Stimulated activated naive CD8-positive, alpha-beta T cell treated with anti-CD3 and anti-CD28 coated beads, Interleukin-15, amount 100 ng/mL, for 72 hours (primary cell): Measurements from ENCODE around the gene MZT2A.
"Not testable (repeated sequence)": the region's sequence is repeated elsewhere in the genome, so short reads cannot be mapped to it uniquely, and the experiment has no call there.

Source experiments
- ATAC-seq: fragments of 150-1000 bp; cut with Tn5 transposase; 2 replicates; pipeline ENCODE4 v1.10.0; 2021; ENCODE audit warnings: mild to moderate bottlenecking, moderate library complexity
- DNase-seq, 2 donors: peaks; one replicate each; pipeline ENCODE4 v3.0.0; 2021 to 2022
- H3K27ac Mint-ChIP-seq, 2 donors: one replicate each; pipeline ENCODE4 v1.8.0; 2022; ENCODE audit warnings: mild to moderate bottlenecking in 2 of 2, mixed read lengths in 2 of 2, moderate library complexity in 2 of 2
- H3K27me3 Mint-ChIP-seq: one replicate; pipeline ENCODE4 v1.8.0; 2022; ENCODE audit warnings: mixed read lengths
- H3K4me1 Mint-ChIP-seq: one replicate; pipeline ENCODE4 v1.8.0; 2022; ENCODE audit warnings: mild to moderate bottlenecking, mixed read lengths
- H3K4me3 Mint-ChIP-seq, 2 donors: one replicate each; pipeline ENCODE4 v1.8.0; 2022; ENCODE audit warnings: mild to moderate bottlenecking in 2 of 2, mixed read lengths in 2 of 2, moderate library complexity in 1 of 2
- H3K9me3 Mint-ChIP-seq, 2 donors: one replicate each; pipeline ENCODE4 v1.8.0; 2022; ENCODE audit warnings: mixed read lengths in 2 of 2

Gene MZT2A

GRCh38 chr2:131454914-131455313, 37.3 kb downstream of the MZT2A start:
- H3K9me3 Mint-ChIP-seq, H3K4me1 Mint-ChIP-seq, H3K4me3 Mint-ChIP-seq, ATAC-seq, H3K27ac Mint-ChIP-seq, DNase-seq: not testable (repeated sequence)
- H3K27me3 Mint-ChIP-seq: peaks cover 47% of the 10 kb centered on the region

- not testable (repeated sequence) for H3K9me3 Mint-ChIP-seq, H3K4me1 Mint-ChIP-seq, DNase-seq, H3K4me3 Mint-ChIP-seq
- peaks cover 40% of the 10 kb centered on the region for H3K27me3 Mint-ChIP-seq
- peak overlapping the region in 1 of 2 donors; percentile 9 for H3K27ac Mint-ChIP-seq
- ATAC-seq: peak; percentile 70
Measured at GRCh38 chr2:131451265-131451949, 40.8 kb downstream of the MZT2A start.

- H3K4me3 Mint-ChIP-seq, DNase-seq, H3K4me1 Mint-ChIP-seq, ATAC-seq, H3K9me3 Mint-ChIP-seq, H3K27ac Mint-ChIP-seq: not testable (repeated sequence)
- H3K27me3 Mint-ChIP-seq: peaks cover 35% of the 10 kb centered on the region
Measured at GRCh38 chr2:131447981-131448380, 44.2 kb downstream of the MZT2A start.

GRCh38 chr2:131445896-131446295, 46.3 kb downstream of the MZT2A start:
- no peak overlapping the region for H3K4me3 Mint-ChIP-seq
- no peak overlapping the region for H3K27ac Mint-ChIP-seq
- no peak for ATAC-seq
- peaks cover 5% of the 10 kb centered on the region for H3K4me1 Mint-ChIP-seq
- no peaks in the 10 kb centered on the region for H3K9me3 Mint-ChIP-seq
- no peak for DNase-seq
- H3K27me3 Mint-ChIP-seq: peaks cover 22% of the 10 kb centered on the region

- not testable (repeated sequence) for H3K4me1 Mint-ChIP-seq, DNase-seq, H3K9me3 Mint-ChIP-seq, H3K27ac Mint-ChIP-seq, H3K4me3 Mint-ChIP-seq
- ATAC-seq: peak; percentile 56
- peaks cover 22% of the 10 kb centered on the region for H3K27me3 Mint-ChIP-seq
Measured at GRCh38 chr2:131445515-131445797, 46.7 kb downstream of the MZT2A start.

GRCh38 chr2:131444736-131445514, 47.3 kb downstream of the MZT2A start:
- not testable (repeated sequence) for H3K27ac Mint-ChIP-seq, H3K4me3 Mint-ChIP-seq, H3K9me3 Mint-ChIP-seq, DNase-seq
- H3K4me1 Mint-ChIP-seq: peaks cover 10% of the 10 kb centered on the region
- peaks cover 20% of the 10 kb centered on the region for H3K27me3 Mint-ChIP-seq
- ATAC-seq: peak; percentile 32

GRCh38 chr2:131440742-131441468, 51.3 kb downstream of the MZT2A start:
- H3K4me1 Mint-ChIP-seq: peaks cover 10% of the 10 kb centered on the region
- ATAC-seq: peak; percentile 53
- H3K9me3 Mint-ChIP-seq, H3K4me3 Mint-ChIP-seq, DNase-seq, H3K27ac Mint-ChIP-seq: not testable (repeated sequence)
- H3K27me3 Mint-ChIP-seq: peaks cover 20% of the 10 kb centered on the region
